SK-N-SH (cell line): ENCODE measurements around the gene MYO15A.

ENCODE experiments used
- FOSL2 ChIP-seq: IDR thresholded peaks from 2 replicates; pipeline ENCODE4 v1.4.0; 2012; ENCODE audit warnings: low read depth, mild to moderate bottlenecking, moderate library complexity, borderline replicate concordance
- FOXM1 ChIP-seq: IDR thresholded peaks from 2 replicates; pipeline ENCODE4 v1.4.0; 2012; ENCODE audit warnings: low read depth, mild to moderate bottlenecking
- GABPA ChIP-seq: IDR thresholded peaks from 2 replicates; pipeline ENCODE4 v1.4.0; 2012; ENCODE audit warnings: low read depth, mild to moderate bottlenecking
- MXI1 ChIP-seq: IDR thresholded peaks from 2 replicates; pipeline ENCODE4 v1.6.1; 2012; ENCODE audit warnings: mild to moderate bottlenecking, low read depth, low read length, improper control_type of control experiment
- POLR2AphosphoS5 ChIP-seq: IDR thresholded peaks from 2 replicates; pipeline ENCODE4 v1.6.1; 2012; ENCODE audit warnings: low read depth, low read length
- YY1 ChIP-seq: IDR thresholded peaks from 2 replicates; pipeline ENCODE4 v1.4.0; 2012; ENCODE audit warnings: low read depth, mild to moderate bottlenecking
- TF ChIP-seq, protein P1 (sequence below): fragments of 200-600 bp; sonication (generic); IDR thresholded peaks from 2 replicates; pipeline ENCODE4 v1.6.1; 2017; ENCODE audit warnings: antibody characterized with exemption, mild to moderate bottlenecking, moderate library complexity
- TF ChIP-seq, protein P2 (sequence below): IDR thresholded peaks from 2 replicates; pipeline ENCODE4 v1.4.0; 2012; ENCODE audit warnings: low read depth
- TF ChIP-seq, protein P3 (sequence below): IDR thresholded peaks from 2 replicates; pipeline ENCODE4 v1.6.1; 2012; ENCODE audit warnings: mild to moderate bottlenecking, low read depth, low read length, moderate library complexity

DNA sequence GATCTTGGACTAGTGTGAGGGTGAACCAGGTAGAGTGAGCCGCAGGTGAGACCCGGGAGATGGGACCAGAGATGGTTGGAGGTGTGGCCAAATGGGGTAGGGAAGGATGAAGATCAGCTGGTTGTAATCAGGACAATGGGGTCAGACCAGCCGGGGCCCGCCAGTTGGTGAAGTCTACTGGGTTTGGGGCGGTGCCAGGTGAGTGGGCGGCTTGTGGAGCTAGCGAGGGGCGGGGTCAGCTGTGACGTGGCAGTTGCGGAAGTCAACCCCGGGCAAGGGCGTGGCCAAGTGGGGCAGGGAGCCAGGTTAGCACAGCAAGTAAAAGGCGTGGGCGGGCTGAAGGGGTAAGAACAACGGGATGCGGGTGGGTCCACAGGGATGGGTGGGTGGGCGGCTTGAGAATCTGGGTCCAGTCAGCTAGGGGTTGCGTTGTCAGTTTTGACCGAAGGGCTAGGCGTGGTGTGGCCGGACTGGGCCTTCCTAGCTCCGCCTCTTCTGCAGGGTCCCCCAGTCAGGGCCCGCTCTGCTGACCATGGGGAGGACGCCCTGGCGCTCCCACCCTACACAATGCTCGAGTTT, 49.6 kb downstream of the MYO15A start:
- TF ChIP-seq, protein P1, sequence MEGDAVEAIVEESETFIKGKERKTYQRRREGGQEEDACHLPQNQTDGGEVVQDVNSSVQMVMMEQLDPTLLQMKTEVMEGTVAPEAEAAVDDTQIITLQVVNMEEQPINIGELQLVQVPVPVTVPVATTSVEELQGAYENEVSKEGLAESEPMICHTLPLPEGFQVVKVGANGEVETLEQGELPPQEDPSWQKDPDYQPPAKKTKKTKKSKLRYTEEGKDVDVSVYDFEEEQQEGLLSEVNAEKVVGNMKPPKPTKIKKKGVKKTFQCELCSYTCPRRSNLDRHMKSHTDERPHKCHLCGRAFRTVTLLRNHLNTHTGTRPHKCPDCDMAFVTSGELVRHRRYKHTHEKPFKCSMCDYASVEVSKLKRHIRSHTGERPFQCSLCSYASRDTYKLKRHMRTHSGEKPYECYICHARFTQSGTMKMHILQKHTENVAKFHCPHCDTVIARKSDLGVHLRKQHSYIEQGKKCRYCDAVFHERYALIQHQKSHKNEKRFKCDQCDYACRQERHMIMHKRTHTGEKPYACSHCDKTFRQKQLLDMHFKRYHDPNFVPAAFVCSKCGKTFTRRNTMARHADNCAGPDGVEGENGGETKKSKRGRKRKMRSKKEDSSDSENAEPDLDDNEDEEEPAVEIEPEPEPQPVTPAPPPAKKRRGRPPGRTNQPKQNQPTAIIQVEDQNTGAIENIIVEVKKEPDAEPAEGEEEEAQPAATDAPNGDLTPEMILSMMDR: no peak
- TF ChIP-seq FOXM1 (no peak), GABPA (no peak), MXI1 (no peak), YY1 (no peak), FOSL2 (no peak), POLR2AphosphoS5 (no peak)
- TF ChIP-seq, protein P2, sequence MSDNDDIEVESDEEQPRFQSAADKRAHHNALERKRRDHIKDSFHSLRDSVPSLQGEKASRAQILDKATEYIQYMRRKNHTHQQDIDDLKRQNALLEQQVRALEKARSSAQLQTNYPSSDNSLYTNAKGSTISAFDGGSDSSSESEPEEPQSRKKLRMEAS: no peak
- TF ChIP-seq, protein P3, sequence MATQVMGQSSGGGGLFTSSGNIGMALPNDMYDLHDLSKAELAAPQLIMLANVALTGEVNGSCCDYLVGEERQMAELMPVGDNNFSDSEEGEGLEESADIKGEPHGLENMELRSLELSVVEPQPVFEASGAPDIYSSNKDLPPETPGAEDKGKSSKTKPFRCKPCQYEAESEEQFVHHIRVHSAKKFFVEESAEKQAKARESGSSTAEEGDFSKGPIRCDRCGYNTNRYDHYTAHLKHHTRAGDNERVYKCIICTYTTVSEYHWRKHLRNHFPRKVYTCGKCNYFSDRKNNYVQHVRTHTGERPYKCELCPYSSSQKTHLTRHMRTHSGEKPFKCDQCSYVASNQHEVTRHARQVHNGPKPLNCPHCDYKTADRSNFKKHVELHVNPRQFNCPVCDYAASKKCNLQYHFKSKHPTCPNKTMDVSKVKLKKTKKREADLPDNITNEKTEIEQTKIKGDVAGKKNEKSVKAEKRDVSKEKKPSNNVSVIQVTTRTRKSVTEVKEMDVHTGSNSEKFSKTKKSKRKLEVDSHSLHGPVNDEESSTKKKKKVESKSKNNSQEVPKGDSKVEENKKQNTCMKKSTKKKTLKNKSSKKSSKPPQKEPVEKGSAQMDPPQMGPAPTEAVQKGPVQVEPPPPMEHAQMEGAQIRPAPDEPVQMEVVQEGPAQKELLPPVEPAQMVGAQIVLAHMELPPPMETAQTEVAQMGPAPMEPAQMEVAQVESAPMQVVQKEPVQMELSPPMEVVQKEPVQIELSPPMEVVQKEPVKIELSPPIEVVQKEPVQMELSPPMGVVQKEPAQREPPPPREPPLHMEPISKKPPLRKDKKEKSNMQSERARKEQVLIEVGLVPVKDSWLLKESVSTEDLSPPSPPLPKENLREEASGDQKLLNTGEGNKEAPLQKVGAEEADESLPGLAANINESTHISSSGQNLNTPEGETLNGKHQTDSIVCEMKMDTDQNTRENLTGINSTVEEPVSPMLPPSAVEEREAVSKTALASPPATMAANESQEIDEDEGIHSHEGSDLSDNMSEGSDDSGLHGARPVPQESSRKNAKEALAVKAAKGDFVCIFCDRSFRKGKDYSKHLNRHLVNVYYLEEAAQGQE: no peak
